Stimulated activated effector memory CD8-positive, alpha-beta T cell treated with anti-CD3 and anti-CD28 coated beads, Interleukin-12 subunit alpha, Interleukin-12 subunit beta, amount 100 ng/mL, for 72 hours (primary cell): ENCODE measurements around the gene B4GALT2.

Source experiments
- ATAC-seq: fragments of 150-1000 bp; cut with Tn5 transposase; 2 replicates; pipeline ENCODE4 v1.10.0; 2021
- DNase-seq, 2 donors: peaks; one replicate each; pipeline ENCODE4 v3.0.0; 2021 to 2022; ENCODE audit warnings: low spot score in 2 of 2
- H3K27ac Mint-ChIP-seq: one replicate; pipeline ENCODE4 v1.8.0; 2022; ENCODE audit warnings: mild to moderate bottlenecking, mixed read lengths
- H3K36me3 Mint-ChIP-seq: one replicate; pipeline ENCODE4 v1.8.0; 2022; ENCODE audit warnings: mild to moderate bottlenecking, mixed read lengths
- H3K4me1 Mint-ChIP-seq: one replicate; pipeline ENCODE4 v1.8.0; 2022; ENCODE audit warnings: mixed read lengths
- H3K4me3 Mint-ChIP-seq: one replicate; pipeline ENCODE4 v1.8.0; 2022; ENCODE audit warnings: mild to moderate bottlenecking, mixed read lengths
- H3K9me3 Mint-ChIP-seq: one replicate; pipeline ENCODE4 v1.8.0; 2022; ENCODE audit warnings: mixed read lengths

The B4GALT2 gene

GRCh38 chr1:44031252-44032169 lies 52.5 kb downstream of the B4GALT2 start, which contains the start of gene SLC6A9:
Gene SLC6A9 (minus strand): TSS chr1:44031462. CDS start chr1:44024277, 7,185 bp downstream.
- Mint-ChIP-seq H3K4me1 (peaks cover 38% of the 10 kb centered on the region), H3K4me3 (peak within 1 kb of the TSS; percentile 90), H3K27ac (peak within 1 kb of the TSS; percentile 80), H3K9me3 (no peaks in the 10 kb centered on the region), H3K36me3 (peaks cover 12% of the 10 kb centered on the region)
- ATAC-seq = no peak
- DNase-seq = no peak

DNA sequence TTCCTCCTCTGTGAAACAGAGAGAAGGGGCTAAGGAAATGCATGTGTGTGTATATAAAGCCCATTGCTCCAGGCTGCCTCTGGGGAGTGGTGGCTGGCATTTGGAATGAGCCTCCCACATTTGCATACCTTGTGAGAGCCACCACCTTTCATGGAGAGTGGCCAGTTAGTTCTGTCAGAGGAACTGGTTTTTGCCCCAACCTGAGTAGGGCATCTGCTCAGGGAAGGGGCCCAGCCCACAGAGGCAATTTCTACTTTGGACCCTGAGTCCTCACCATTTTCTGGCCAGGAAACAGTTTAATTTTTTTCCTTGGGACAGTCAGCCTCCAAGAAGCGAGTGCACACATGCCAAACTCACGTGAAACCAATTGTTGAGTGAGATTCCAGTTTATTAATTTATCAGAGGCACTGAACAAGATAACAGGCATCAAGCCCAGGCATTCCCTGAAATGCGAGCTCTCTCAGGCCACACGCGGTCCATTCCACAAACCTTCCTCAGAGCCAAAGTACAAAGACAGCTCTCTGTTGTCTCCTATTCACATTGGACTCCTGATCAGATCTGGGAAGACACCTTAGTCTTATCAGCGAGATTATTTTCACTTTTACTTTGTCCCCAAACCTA lies 53.3 kb downstream of the B4GALT2 start:
- peaks cover 45% of the 10 kb centered on the region for H3K4me1 Mint-ChIP-seq
- no peak for ATAC-seq

DNA sequence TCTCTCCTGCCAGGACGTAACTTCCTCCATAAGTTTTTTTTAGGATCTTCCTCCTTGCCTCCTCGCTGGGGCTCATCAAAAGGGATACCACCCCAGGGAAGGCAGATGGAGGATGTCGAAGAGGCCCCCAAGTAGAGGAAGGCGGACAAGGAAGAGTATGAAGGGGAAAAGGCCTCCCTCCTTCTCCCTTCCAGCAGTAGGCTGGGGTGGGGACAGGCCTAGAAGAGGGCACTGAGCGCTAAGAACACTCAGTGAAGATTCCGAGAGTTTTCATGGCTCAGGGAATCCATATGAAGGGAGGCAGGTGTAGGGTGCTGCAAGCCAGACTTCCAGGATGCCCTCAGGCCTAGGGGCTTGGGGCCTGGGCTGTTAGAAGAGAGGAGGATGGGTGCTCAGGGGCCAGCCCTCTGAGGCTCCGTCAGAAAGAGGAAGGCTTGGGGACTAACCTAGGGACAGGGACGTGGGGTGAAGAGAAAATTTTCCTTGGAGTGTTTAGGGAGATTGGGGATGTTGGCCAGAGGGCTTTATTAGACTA lies 54.1 kb downstream of the B4GALT2 start:
- H3K4me1 Mint-ChIP-seq = peaks cover 41% of the 10 kb centered on the region
- ATAC-seq = no peak
- DNase-seq = no peak
- peak overlapping the region; percentile 29 for H3K27ac Mint-ChIP-seq
- no peak overlapping the region for H3K4me3 Mint-ChIP-seq
- H3K9me3 Mint-ChIP-seq = no peaks in the 10 kb centered on the region
- H3K36me3 Mint-ChIP-seq = peaks cover 12% of the 10 kb centered on the region

More for the DNA sequence above, 53.3 kb downstream of the B4GALT2 start:
- Mint-ChIP-seq H3K4me3 (peak overlapping the region; percentile 90), H3K9me3 (no peaks in the 10 kb centered on the region), H3K36me3 (peaks cover 12% of the 10 kb centered on the region), H3K27ac (peak overlapping the region; percentile 29)
- no peak for DNase-seq

GRCh38 chr1:44033756-44034155 lies 54.7 kb downstream of the B4GALT2 start:
- no peak for ATAC-seq
- Mint-ChIP-seq H3K4me3 (no peak overlapping the region), H3K9me3 (no peaks in the 10 kb centered on the region), H3K36me3 (peaks cover 12% of the 10 kb centered on the region), H3K4me1 (peaks cover 35% of the 10 kb centered on the region), H3K27ac (no peak overlapping the region)
- no peak for DNase-seq

DNA sequence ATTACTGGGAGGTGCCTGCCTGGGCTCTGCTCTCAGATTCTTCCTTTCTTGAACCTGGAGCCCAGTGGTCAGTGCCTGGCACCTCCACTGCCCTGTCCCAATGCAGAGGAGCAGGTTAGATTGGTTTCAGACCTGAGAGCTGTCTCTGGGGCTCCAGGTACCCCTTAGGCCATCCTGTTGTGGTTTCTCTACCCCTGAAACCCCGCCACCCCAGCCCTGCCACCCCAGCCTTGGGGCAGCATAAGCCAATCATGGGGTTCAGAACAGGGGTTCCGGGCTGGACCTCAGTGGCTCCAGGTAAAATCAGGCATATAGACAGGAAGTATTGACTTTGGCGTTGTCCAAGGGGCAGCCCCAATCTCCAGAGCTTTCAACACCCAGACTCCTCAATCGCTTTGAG lies 55.4 kb downstream of the B4GALT2 start:
- peaks cover 12% of the 10 kb centered on the region for H3K36me3 Mint-ChIP-seq
- DNase-seq (no peak), ATAC-seq (no peak)
- H3K4me1 Mint-ChIP-seq = peaks cover 28% of the 10 kb centered on the region
- no peaks in the 10 kb centered on the region for H3K9me3 Mint-ChIP-seq
- H3K4me3 Mint-ChIP-seq = no peak overlapping the region
- no peak overlapping the region for H3K27ac Mint-ChIP-seq

DNA sequence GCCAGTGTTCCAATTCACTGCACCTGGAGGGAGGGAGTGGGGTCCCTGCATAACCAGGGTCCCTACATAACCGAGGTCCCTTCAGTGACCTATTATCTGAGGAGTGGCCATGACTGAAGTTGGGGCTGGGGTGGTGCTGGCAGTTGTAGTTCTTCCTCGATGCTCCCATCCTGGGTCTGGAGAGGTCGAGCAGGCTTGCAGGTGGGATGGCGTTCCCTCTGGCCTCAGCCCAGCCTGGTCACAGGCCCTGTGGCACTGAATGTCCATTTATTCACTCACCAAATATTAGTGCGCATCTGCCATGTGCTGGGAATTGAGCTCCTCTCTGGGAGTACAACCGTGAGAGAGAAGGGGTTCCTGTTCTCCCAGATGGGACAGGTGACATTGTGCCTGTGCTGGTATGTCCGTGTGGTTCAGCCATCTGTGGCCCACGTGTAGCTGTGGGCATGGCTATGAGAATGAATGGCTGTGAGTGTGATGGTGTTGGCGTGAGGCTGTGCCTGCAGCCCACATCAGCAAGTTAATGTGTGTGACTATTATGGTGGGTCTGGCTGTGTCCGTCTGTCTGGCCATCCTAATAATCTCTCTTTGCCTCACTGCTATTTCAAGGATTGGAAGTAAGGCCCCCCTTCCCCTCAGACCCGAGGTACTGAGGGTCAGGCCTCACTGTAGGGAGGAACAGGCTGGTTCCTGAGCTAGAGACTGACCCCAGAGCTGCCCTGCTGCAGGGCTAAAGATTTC lies 56.1 kb downstream of the B4GALT2 start:
- Mint-ChIP-seq H3K4me1 (peaks cover 22% of the 10 kb centered on the region), H3K36me3 (peaks cover 12% of the 10 kb centered on the region), H3K4me3 (no peak overlapping the region), H3K27ac (no peak overlapping the region), H3K9me3 (no peaks in the 10 kb centered on the region)
- ATAC-seq (no peak), DNase-seq (no peak)

GRCh38 chr1:44035726-44036408 lies 56.9 kb downstream of the B4GALT2 start:
- ATAC-seq (no peak), DNase-seq (no peak)
- Mint-ChIP-seq H3K4me3 (no peak overlapping the region), H3K4me1 (peaks cover 22% of the 10 kb centered on the region), H3K27ac (no peak overlapping the region), H3K9me3 (no peaks in the 10 kb centered on the region), H3K36me3 (peaks cover 12% of the 10 kb centered on the region)

GRCh38 chr1:44036409-44037139 lies 57.6 kb downstream of the B4GALT2 start:
- peak; percentile 49 to 78 for DNase-seq
- Mint-ChIP-seq H3K9me3 (no peaks in the 10 kb centered on the region), H3K4me3 (no peak overlapping the region), H3K36me3 (peaks cover 6% of the 10 kb centered on the region), H3K27ac (no peak overlapping the region), H3K4me1 (peaks cover 15% of the 10 kb centered on the region)
- peak; percentile 73 for ATAC-seq

DNA sequence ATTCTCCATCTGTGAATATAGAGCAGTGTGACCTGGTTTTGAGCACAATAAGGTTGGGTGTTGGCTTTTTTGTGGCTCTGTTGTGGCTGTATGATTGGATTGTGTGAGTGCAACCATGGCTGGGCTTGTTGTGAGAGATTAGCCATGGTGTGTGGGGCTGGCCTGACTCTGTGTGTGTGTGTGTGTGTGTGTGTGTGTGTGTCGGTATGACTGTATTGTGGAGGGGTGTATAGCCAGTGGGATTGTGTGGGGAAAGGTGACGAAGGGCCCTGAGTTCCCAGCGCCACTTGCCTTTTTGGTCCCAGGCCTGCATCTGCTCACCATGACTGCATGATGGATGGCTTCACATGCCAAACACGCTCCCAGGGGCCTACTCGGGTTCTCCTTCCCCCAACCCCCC lies 58.1 kb downstream of the B4GALT2 start:
- H3K27ac Mint-ChIP-seq = no peak overlapping the region
- ATAC-seq = no peak

GRCh38 chr1:44038876-44039657 lies 60.1 kb downstream of the B4GALT2 start:
- no peak for DNase-seq
- Mint-ChIP-seq H3K4me1 (peaks cover 12% of the 10 kb centered on the region), H3K27ac (no peak overlapping the region), H3K9me3 (no peaks in the 10 kb centered on the region), H3K36me3 (no peaks in the 10 kb centered on the region), H3K4me3 (no peak overlapping the region)
- no peak for ATAC-seq

More for the DNA sequence above, 58.1 kb downstream of the B4GALT2 start:
- Mint-ChIP-seq H3K9me3 (no peaks in the 10 kb centered on the region), H3K4me1 (peaks cover 10% of the 10 kb centered on the region), H3K4me3 (no peak overlapping the region), H3K36me3 (no peaks in the 10 kb centered on the region)
- DNase-seq = no peak

GRCh38 chr1:44040418-44040817 lies 61.4 kb downstream of the B4GALT2 start:
- ATAC-seq = no peak
- H3K4me3 Mint-ChIP-seq = no peak overlapping the region
- no peaks in the 10 kb centered on the region for H3K36me3 Mint-ChIP-seq
- peaks cover 15% of the 10 kb centered on the region for H3K4me1 Mint-ChIP-seq
- no peaks in the 10 kb centered on the region for H3K9me3 Mint-ChIP-seq
- DNase-seq = no peak
- H3K27ac Mint-ChIP-seq = no peak overlapping the region
